Calu3 (cell line): ENCODE data around the gene LINC00632. TPM values are rescaled to one million over a fixed set of nuclear protein-coding genes. Genes with fewer than 3 reads are reported as not detected.

Experiments used
- BruUV-seq: library from RNA; stranded (reverse); fragments of 400-500 nt; replicated peaks from 2 replicates; lab custom pipeline; 2021; lab: Mats Ljungman, UMichigan
- CTCF ChIA-PET: fragments of 300-600 bp; sonication (Branson Sonifier 250); formaldehyde crosslinking; loops from one replicate; lab custom pipeline; 2022; ENCODE audit warnings: antibody characterized with exemption; lab: Charles Lee
- DNase-seq: peaks from one replicate; pipeline ENCODE4 v3.0.0; 2022
- H3K27ac Mint-ChIP-seq: one replicate; pipeline ENCODE4 v1.8.0; 2022; ENCODE audit warnings: mixed read lengths; ENCODE audit not compliant: unreplicated experiment
- H3K27me3 Mint-ChIP-seq: one replicate; pipeline ENCODE4 v1.8.0; 2022; ENCODE audit warnings: mixed read lengths; ENCODE audit not compliant: unreplicated experiment
- H3K36me3 Mint-ChIP-seq: one replicate; pipeline ENCODE4 v1.8.0; 2022; ENCODE audit warnings: mild to moderate bottlenecking, moderate library complexity, mixed read lengths; ENCODE audit not compliant: insufficient read depth, unreplicated experiment
- H3K4me1 Mint-ChIP-seq: one replicate; pipeline ENCODE4 v1.8.0; 2022; ENCODE audit warnings: mild to moderate bottlenecking, low read depth, mixed read lengths; ENCODE audit not compliant: unreplicated experiment
- H3K4me3 Mint-ChIP-seq: one replicate; pipeline ENCODE4 v1.8.0; 2022; ENCODE audit warnings: mild to moderate bottlenecking, low read depth, moderate library complexity, mixed read lengths; ENCODE audit not compliant: unreplicated experiment
- H3K9me3 Mint-ChIP-seq: one replicate; pipeline ENCODE4 v1.8.0; 2022; ENCODE audit warnings: low read depth, mixed read lengths; ENCODE audit not compliant: unreplicated experiment
- CTCF ChIP-seq: fragments of 200-600 bp; IDR thresholded peaks from one replicate; pipeline ENCODE4 v1.8.0; 2022; ENCODE audit warnings: antibody characterized with exemption; ENCODE audit not compliant: unreplicated experiment
- intact Hi-C: fragments of 100-400 bp; cut with micrococcal nuclease; formaldehyde crosslinking; loops from one replicate; pipeline ENCODE4 v1.10.0; 2022; ENCODE audit not compliant: unreplicated experiment
- total RNA-seq: library from RNA; stranded (reverse); gene quantifications from 2 replicates; pipeline ENCODE4 v1.2.3, GENCODE V29; 2022

LINC00632 gene
- total RNA-seq, 1 experiment from 2014 or later, result not detected

GRCh38 chrX:140723121-140723715 lies 13.7 kb downstream of the LINC00632 start:
- H3K36me3 Mint-ChIP-seq, result no peaks in the 10 kb centered on the region
- no peak overlapping the region for H3K4me3 Mint-ChIP-seq
- no peak for TF ChIP-seq CTCF
- DNase-seq, result no peak
- no peaks in the 10 kb centered on the region for H3K4me1 Mint-ChIP-seq
- CTCF ChIA-PET, result no interaction called here
- H3K27me3 Mint-ChIP-seq, result no peaks in the 10 kb centered on the region
- no peak overlapping the region for H3K27ac Mint-ChIP-seq
- no TSS peak for BruUV-seq
- H3K9me3 Mint-ChIP-seq, result peaks cover 5% of the 10 kb centered on the region
- intact Hi-C loops, result no loop called here

- Mint-ChIP-seq H3K27me3 (no peaks in the 10 kb centered on the region), H3K4me1 (no peaks in the 10 kb centered on the region), H3K27ac (no peak overlapping the region), H3K4me3 (no peak overlapping the region), H3K36me3 (no peaks in the 10 kb centered on the region), H3K9me3 (no peaks in the 10 kb centered on the region)
- CTCF ChIA-PET, result no interaction called here
- intact Hi-C loops, result no loop called here
- no TSS peak for BruUV-seq
- no peak for DNase-seq
- TF ChIP-seq CTCF, result no peak
These were observed 14.8 kb downstream of the LINC00632 start for GRCh38 chrX:140724309-140724708.

GRCh38 chrX:140724736-140725135 lies 15.2 kb downstream of the LINC00632 start:
- TF ChIP-seq CTCF, result no peak
- Mint-ChIP-seq H3K9me3 (no peaks in the 10 kb centered on the region), H3K4me1 (no peaks in the 10 kb centered on the region), H3K27ac (no peak overlapping the region), H3K27me3 (no peaks in the 10 kb centered on the region), H3K4me3 (no peak overlapping the region), H3K36me3 (no peaks in the 10 kb centered on the region)
- no peak for DNase-seq
- CTCF ChIA-PET, result no interaction called here
- intact Hi-C loops, result no loop called here
- BruUV-seq, result no TSS peak

- Mint-ChIP-seq H3K9me3 (no peaks in the 10 kb centered on the region), H3K36me3 (no peaks in the 10 kb centered on the region), H3K4me3 (no peak overlapping the region), H3K4me1 (no peaks in the 10 kb centered on the region), H3K27me3 (no peaks in the 10 kb centered on the region), H3K27ac (no peak overlapping the region)
- no TSS peak for BruUV-seq
- no peak for TF ChIP-seq CTCF
- intact Hi-C loops, result no loop called here
- CTCF ChIA-PET, result no interaction called here
- no peak for DNase-seq
These were observed 15.9 kb downstream of the LINC00632 start for GRCh38 chrX:140725500-140725899.
